ENCODE data around the gene MEOX1.
"Not testable (repeated sequence)": the region's sequence is repeated elsewhere in the genome, so short reads cannot be mapped to it uniquely, and the experiment has no call there.

Gene MEOX1

DNA sequence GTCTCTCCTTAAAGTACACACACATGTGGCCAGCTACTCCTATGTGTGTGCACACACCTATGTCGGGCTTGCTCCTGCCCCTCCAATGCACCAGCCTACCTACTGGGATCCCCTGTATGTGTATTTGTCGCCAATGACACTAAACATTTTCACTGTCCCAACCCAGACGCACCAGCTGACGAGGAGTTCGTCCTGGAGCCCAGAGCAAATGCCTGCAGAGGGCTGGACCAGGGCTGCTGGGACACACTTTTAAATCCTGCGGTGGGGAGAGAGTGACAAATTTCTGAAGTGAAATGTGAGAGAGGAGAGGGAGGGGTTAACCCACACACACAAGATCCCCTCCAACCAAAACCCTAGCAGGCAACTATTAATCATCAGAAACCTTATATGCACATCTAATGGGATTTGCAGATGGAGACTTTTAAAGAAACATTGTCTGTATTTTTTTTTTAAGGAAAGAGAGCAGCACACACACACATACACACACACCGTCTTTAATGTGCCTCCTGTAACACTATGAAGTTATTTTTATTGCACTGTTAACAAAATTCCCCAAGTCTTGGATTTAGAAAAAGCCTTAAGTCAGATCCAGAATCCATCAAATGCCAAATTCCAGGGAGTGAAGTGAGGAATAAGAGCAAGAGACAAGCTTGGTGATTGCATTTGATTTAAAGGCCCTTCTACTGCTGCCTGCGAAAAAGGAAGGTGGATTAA lies at the start of gene MEOX1:
TSS of gene MEOX1 (minus strand) at position 224 of the 714 bp plus-strand sequence. CDS start 388 bp downstream, outside the sequence.
- peak; percentile 79 for DNase-seq (ENCODE audit: low spot score)

DNA sequence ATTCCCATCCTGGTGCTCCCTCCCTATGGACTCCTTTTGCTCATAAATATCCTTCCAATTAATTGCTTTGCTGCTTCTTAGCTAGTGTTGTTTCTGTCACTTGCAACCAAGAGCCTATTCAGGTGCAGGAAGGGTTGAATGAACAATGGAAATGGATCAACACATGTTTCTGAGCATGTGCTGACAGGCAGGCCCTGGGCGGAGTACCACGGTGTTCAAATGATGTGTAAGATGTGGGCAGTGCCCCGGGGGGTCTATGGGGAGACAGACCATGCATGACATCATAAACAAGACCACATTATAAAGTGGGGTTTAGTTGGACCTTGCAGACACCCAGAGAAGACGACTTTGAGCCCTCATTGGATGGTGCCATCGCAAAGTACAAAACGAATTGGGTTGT lies 48.4 kb upstream of the MEOX1 start:
- no peak for DNase-seq (ENCODE audit: low spot score)

- DNase-seq (ENCODE audit: low spot score) = no peak
Measured at GRCh38 chr17:43709210-43709609, 47.5 kb upstream of the MEOX1 start.

DNA sequence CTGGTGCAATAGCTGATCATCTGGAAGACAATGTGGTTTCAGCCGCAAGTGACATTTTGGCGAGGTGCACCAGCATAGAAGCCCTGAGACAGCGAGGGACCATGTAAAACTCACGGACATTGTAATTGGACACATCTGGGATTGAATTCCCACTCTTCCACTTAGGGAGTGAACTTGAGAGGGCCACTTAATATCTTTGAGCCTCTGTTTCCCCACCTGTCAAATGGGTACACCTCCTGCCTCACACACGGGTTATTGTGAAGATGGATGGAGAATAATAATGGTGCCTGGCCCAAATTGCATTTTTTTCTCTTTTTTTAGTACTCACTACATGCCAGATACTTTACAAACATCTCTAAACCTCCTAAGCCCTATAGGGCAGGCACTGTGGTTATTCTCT lies 45.5 kb upstream of the MEOX1 start:
- DNase-seq (ENCODE audit: low spot score) = no peak

- no peak for DNase-seq (ENCODE audit: low spot score)
Measured at GRCh38 chr17:43706235-43706634, 44.5 kb upstream of the MEOX1 start.

DNA sequence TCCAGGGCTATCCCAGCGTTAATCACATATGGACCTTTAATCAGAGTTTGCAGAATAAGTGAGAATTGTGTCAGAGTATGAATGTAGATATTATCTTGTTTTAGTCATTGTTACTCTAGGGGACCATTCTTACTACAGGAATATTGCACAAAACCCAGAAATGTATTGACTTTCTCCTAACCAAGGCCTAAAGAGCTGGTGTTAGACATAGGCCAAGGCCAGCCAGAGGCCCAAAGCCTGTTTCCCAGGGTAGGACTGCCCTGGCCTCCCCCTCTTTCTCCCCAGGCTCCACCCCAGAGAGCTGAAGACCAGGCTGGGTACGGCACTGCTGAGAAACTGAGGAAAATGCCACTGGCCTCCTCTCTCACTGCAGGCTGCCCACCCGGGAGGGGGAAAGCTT lies 41.9 kb upstream of the MEOX1 start:
- DNase-seq (ENCODE audit: low spot score) = no peak

DNA sequence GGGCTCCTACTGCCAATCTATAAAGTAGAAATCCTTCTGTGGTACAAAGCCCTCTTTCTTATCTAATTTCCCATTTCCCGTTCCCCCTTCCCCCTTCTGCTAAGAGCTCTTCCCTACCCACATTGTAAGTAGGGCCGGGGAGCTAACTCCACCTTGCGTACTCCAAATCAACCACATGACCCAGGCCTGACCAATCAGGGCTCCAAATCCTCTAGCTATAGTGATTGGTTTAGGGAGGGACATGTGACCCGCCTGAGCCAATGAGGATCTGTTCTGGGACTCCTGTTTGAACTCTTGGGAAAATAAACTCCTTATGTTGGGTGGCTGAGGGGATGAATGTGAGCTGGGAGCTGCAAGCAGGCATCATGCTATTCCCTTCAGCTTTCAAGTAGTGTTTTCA lies 40.9 kb upstream of the MEOX1 start:
- peak; percentile 23 for DNase-seq (ENCODE audit: low spot score)

DNA sequence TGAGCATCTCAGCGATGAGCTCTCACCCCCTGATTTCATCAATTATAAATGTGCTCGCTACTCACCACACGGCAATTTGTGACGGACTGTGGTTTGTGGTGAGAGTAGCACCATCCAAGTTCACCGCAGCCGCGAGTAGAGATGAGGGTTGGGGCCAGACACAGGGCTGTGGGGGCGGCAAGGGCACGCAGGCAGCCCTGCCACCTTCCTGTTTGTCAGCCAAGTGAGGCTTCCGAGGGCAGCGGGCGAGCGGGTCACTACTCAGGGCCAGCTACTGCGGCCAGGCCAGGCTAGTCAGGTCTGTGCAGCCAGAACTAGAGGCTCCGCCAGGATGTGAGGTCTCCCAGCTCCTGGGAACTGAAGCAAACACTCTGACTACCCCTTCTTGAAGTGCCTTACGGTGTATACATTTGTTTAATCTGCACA lies 39.6 kb upstream of the MEOX1 start:
- DNase-seq (ENCODE audit: low spot score) = peak; percentile 73

DNA sequence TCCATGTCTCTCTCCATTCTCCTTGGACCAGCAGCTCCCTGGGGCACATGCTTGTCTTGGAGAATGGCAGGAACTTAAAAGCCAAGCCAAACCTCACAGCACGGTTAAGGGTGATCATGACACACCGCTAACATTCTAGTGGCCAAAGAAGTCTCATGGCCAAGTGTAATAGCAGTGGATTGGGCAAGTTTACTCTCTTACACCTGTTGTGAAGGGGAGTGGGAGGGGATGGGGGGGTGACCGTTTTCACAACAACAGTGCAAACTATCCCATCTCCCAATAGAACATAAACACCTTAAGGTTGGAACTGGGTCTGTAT lies 37.7 kb upstream of the MEOX1 start:
- DNase-seq (ENCODE audit: low spot score) = no peak

DNA sequence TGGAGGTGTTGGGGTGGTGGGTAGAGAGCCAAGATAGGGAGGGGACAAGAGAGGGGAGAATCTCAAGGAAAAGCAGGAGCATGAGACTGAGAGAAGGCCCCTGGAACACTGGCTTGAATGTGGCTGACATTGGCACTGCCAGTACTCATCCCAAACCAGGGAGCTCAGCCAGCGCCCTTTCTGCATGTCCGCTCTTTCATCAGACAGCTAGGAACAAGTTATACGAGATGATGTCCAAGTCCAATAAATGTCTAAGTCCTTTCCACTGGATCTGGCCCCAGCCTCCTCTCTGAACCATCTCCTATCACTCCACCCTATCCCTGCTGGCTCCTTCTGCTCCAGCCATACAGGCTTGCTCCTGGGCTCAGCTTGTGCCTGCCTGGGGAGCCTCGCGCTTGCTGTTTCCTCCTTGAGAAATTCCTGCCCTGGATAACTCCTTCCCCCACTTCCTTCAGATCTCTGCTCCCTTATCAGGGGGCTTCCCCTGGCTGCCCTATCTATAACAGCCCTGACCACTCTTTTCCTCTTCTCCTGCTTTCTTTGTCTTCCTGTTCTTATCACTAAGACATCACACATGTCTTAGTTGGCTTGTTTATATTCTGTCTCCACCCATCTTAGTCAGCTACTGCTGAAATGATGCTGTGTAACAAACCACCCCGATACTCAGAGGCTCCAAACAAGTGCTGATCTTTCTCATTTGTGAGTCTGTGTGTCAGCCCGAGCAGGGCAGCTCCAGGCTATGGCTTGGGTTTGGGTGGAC lies 37.1 kb upstream of the MEOX1 start:
- no peak for DNase-seq (ENCODE audit: low spot score)

DNA sequence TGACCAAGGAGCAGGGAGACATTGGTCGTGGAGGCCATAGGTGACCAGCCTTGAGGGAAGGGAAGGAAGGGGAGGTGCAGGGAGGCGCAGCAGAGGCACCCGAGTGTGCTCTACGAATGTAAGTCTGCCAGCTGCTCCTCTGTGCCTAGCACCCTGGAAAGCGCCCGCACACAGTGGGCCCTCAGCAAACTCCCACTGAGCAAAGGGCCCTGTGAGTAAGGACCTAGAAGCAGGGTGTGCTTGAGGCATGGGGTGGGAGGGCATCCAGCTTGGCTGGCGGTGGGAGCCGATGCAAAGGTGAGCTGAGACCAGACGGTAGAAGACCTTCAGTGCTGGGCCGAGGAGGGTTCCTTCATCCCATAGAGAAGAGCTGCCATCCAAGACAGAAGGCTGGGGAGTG lies 36.2 kb upstream of the MEOX1 start:
- DNase-seq (ENCODE audit: low spot score) = no peak

DNA sequence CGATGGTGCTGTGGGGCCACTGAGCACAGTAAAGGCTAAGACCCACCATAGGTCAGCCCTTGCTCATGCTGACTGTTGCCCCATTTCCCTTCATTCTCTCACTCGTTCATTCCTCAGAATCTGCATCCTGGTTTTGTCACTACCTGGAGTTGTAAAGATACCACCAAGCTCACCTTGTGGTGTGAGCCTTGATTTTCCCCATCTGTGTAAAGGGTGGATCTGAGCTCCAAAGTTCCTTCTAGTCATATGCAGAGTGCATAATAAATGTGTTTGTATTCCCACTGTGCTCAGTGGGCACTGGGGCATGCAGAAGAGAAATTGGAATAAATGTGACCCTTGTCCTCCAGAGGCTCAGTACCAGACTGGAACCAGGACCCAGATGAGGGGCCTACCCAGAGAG lies 35.2 kb upstream of the MEOX1 start:
- no peak for DNase-seq (ENCODE audit: low spot score)

DNA sequence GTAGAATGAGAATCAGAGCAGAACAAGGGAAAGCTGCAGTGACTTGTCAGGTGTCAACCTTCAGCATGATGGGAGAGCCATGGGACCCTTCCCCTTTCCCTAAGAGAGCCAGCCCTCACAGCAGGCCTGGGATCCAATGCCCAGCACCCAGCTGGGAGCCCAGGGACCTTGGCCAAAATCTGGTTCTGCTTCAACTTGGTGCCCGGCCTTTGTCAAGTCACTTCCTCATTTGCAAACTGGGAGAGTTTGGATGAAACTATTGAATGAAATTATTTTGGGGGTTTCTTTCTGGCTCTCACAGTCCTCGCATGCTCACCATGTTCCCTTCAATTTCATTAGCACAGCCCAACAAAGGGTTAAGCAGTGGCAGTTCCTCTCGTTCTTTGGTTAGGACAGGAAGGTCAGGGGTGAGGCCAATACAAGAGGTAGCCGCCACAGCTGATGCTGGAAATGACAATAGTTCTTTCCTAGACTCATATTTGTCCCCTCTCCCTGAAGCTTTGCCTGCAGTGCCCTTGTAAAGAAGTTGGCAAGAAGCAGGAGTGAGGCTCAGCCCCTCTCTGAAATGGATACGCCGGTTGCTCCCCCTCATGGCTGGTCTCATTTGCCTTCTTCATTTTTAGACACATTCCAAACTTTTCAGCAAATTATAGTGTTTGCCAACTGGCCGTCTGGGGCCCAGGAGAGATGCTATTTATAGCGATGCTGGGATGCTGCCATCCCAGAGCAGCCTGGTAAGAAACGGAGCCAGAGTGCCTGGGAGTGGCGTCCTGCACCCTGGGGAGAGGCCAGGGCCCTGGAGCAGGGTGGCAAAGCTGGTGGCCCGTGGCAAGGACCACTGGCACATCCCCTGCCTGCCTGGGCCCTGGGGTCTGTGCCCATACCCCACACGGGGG lies 34.5 kb upstream of the MEOX1 start:
- DNase-seq (ENCODE audit: low spot score) = peak; percentile 70

DNA sequence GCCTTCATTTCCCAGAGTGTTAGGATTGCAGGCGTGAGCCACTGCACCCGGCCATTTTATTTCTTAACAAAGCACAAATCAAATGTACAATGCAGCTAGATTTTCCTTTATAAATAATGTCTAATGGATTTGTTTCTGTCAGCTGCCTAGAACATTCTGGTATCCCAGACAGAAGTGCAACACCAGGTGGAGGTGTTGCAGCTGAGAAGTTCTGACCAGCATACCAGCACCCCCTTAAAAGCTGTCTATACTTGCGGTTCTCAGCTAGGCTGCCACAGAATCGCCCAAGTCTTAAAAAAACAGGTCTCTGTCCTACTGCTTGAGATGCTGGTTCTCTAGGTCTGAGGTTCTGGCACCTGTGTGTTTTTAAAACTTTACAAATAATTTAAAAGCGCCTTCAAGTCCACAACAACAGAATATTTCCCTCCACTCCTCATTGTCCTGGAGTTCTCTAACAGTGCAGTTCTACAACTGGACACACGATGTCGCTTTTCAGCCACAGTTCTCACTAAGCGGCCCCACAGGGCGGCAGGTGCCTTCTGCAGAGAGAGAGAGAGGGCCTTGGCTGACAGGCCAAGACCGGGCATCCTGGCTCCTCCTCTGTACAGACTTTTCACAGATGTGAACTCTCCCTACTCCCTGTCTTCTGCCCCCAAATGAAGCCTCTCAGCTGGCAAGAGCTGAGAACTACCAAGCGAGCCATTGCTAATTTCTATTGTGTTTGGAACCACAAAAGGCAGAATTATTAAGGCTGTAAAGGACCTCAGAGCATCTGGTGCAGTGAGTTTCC lies 32.6 kb upstream of the MEOX1 start:
- peak; percentile 77 for DNase-seq (ENCODE audit: low spot score)

GRCh38 chr17:43691317-43691693 lies 29.6 kb upstream of the MEOX1 start:
- DNase-seq (ENCODE audit: low spot score) = no peak

DNA sequence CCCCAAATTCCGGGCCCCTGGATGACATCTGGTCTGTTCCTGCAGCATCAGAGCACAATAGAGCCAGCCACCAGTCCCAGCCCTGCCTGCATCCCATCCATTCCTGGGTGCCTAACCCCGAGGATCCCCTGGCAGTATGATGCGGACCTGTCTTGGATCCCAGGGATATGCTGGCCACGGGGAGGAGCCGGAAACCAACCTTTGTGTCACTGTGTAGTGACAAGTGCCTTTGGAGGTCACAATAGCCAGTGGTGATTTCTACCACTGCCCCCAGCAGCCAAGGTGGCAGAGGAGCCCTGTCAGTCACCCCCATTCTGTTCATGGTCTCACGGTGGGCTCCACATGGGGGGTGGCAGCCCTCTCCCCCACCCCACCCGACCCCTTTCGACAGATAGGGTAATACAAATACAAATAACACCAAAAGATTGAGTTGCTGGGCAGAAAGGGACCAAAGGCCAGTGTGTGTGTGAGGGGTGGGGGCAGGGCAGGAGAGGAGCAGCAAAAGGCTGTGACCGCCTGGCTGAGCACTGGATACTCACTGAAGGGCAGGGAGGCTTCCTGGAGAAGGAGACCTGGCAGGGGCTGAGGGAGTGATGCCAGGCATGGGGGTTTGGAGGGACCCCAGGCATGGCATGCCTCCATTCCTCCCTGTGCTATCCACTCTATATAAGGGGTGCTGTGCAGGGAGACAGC lies 29.0 kb upstream of the MEOX1 start:
- no peak for DNase-seq (ENCODE audit: low spot score)

DNA sequence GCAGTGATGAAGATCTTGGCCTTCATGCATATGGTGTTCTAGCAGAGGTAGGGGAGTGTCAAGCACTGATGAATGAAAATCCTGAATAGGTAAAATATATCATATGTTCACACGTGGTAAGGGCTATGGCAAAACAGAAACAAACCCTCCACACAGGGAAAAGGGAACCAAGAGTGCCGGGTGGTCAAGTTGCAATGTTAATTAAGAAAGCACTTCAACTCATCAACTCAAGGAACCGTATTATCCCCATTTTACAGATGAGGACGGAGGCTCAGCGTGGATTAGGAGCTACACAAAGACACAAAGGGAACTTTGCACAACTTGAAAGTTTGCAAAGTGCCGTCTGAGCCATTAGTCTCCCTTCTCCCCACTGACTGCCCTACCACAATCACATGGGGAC lies 28.1 kb upstream of the MEOX1 start:
- DNase-seq (ENCODE audit: low spot score) = no peak

- no peak for DNase-seq (ENCODE audit: low spot score)
Measured at GRCh38 chr17:43689131-43689530, 27.4 kb upstream of the MEOX1 start.

DNA sequence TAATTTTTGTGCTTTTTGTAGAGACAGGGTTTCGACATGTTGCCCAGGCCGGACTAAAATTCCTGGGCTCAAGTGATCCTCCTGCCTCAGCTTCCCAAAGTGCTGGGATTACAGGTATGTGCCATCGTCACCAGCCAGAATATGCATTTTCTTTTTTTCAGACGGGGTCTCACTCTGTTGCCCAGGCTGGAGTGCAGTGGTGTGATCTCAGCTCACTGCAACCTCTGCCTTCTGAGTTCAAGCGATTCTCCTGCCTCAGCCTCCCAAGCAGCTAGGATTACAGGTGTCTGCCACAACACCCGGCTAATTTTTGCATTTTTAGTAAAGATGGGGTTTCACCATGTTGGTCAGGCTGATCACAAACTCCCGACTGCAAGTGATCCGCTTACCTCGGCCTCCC lies 25.2 kb upstream of the MEOX1 start:
- DNase-seq (ENCODE audit: low spot score) = not testable (repeated sequence)

DNA sequence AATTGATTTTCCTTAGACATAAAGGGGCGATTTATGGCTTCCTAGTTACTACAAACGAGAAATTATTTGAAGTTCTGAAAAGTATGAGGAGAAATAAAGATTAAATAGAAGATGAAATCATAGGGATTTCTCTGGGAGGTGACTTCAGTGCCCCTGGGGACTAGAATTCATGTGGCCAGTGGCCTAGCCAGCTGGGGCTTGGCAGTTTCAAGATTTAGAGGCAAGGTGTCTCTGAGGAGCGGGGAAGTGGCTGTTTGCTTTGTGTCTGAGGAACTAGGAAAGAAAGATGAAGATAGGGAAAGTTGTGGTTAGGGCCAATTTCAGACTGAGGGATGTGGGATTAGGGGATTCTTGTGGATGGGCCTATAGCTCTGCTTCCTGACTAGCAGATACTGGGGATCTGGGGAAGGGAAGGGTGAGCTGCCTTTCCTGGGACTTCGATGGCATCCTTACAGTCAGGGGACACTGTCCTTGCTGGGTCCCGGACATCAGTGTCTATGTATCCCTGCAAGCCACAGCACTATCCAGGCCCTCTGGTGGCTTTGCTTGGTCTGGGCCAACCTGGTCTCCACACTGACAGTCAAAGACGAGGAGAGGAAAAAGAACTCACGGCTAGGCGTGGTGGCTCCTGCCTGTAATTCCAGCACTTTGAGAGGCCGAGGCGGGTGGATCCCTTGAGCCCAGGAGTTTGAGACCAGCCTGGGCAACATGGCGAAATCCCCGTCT lies 22.4 kb upstream of the MEOX1 start:
- DNase-seq (ENCODE audit: low spot score) = no peak

GRCh38 chr17:43680461-43680860 lies 18.7 kb upstream of the MEOX1 start:
- no peak for DNase-seq (ENCODE audit: low spot score)

Data from AG08395 (cell line).